ENCODE data around the gene FBXO33. TPM values are rescaled to one million over a fixed set of nuclear protein-coding genes. Genes with fewer than 3 reads are reported as not detected.

The FBXO33 gene
- total RNA-seq, 1 donor from 2014 or later, result 14.3 TPM

GRCh38 chr14:39416072-39416471 lies 16.2 kb downstream of the FBXO33 start:
- Mint-ChIP-seq H3K36me3 (ENCODE audit: low read depth) (peaks cover 49% of the 10 kb centered on the region), H3K4me1 (peaks cover 6% of the 10 kb centered on the region), H3K27ac (no peak overlapping the region), H3K27me3 (no peaks in the 10 kb centered on the region), H3K9me3 (peaks cover 15% of the 10 kb centered on the region), H3K4me3 (no peak overlapping the region)
- POLR2A ChIA-PET, result no interaction called here
- DNase-seq (no peak), ATAC-seq (ENCODE audit: low read depth) (no peak)
- CTCF ChIA-PET, result no interaction called here
- no peak for TF ChIP-seq CTCF (IDR thresholded peaks at IDR 0.05)
- intact Hi-C loops (cut with micrococcal nuclease), result no loop called here

- no peak for ATAC-seq (ENCODE audit: low read depth)
- intact Hi-C loops (cut with micrococcal nuclease), result no loop called here
- POLR2A ChIA-PET, result no interaction called here
- no peaks in the 10 kb centered on the region for H3K27me3 Mint-ChIP-seq
- peaks cover 22% of the 10 kb centered on the region for H3K36me3 Mint-ChIP-seq (ENCODE audit: low read depth)
- H3K4me1 Mint-ChIP-seq, result peaks cover 12% of the 10 kb centered on the region
- H3K27ac Mint-ChIP-seq, result no peak overlapping the region
- TF ChIP-seq CTCF (IDR thresholded peaks at IDR 0.05), result no peak
- H3K9me3 Mint-ChIP-seq, result peaks cover 10% of the 10 kb centered on the region
- CTCF ChIA-PET, result no interaction called here
- no peak for DNase-seq
- H3K4me3 Mint-ChIP-seq, result no peak overlapping the region
Observed at GRCh38 chr14:39406560-39406959, 25.7 kb downstream of the FBXO33 start.

- no peak for ATAC-seq (ENCODE audit: low read depth)
- Mint-ChIP-seq H3K4me3 (no peak overlapping the region), H3K4me1 (no peaks in the 10 kb centered on the region), H3K36me3 (ENCODE audit: low read depth) (peaks cover 63% of the 10 kb centered on the region), H3K9me3 (no peaks in the 10 kb centered on the region), H3K27ac (no peak overlapping the region), H3K27me3 (no peaks in the 10 kb centered on the region)
- intact Hi-C loops (cut with micrococcal nuclease), result no loop called here
- TF ChIP-seq CTCF (IDR thresholded peaks at IDR 0.05), result no peak
- CTCF ChIA-PET, result no interaction called here
- POLR2A ChIA-PET, result interaction anchor here (1.5 kb wide), 1 partner anchor 34 kb away, joined by 4 read pairs; the partner anchor contains the start of gene FBXO33
- no peak for DNase-seq
Observed at GRCh38 chr14:39398382-39398781, 33.9 kb downstream of the FBXO33 start.

GRCh38 chr14:39396448-39396847 lies 35.8 kb downstream of the FBXO33 start:
- DNase-seq (no peak), ATAC-seq (ENCODE audit: low read depth) (no peak)
- POLR2A ChIA-PET, result no interaction called here
- no peak for TF ChIP-seq CTCF (IDR thresholded peaks at IDR 0.05)
- H3K9me3 Mint-ChIP-seq, result no peaks in the 10 kb centered on the region
- H3K4me1 Mint-ChIP-seq, result no peaks in the 10 kb centered on the region
- intact Hi-C loops (cut with micrococcal nuclease), result no loop called here
- CTCF ChIA-PET, result no interaction called here
- H3K27me3 Mint-ChIP-seq, result no peaks in the 10 kb centered on the region
- H3K4me3 Mint-ChIP-seq, result no peak overlapping the region
- peaks cover 55% of the 10 kb centered on the region for H3K36me3 Mint-ChIP-seq (ENCODE audit: low read depth)
- H3K27ac Mint-ChIP-seq, result no peak overlapping the region

- H3K4me3 Mint-ChIP-seq, result no peak overlapping the region
- intact Hi-C loops (cut with micrococcal nuclease), result no loop called here
- H3K27me3 Mint-ChIP-seq, result no peaks in the 10 kb centered on the region
- no peaks in the 10 kb centered on the region for H3K4me1 Mint-ChIP-seq
- no peak for TF ChIP-seq CTCF (IDR thresholded peaks at IDR 0.05)
- POLR2A ChIA-PET, result no interaction called here
- no peak overlapping the region for H3K27ac Mint-ChIP-seq
- ATAC-seq (ENCODE audit: low read depth) (no peak), DNase-seq (no peak)
- CTCF ChIA-PET, result no interaction called here
- no peaks in the 10 kb centered on the region for H3K9me3 Mint-ChIP-seq
- H3K36me3 Mint-ChIP-seq (ENCODE audit: low read depth), result peaks cover 47% of the 10 kb centered on the region
Observed at GRCh38 chr14:39395555-39396254, 36.5 kb downstream of the FBXO33 start.

Measured in activated B cell treated with CpG ODN at 0.5 μM for 24 hours (primary cell).